Caco-2 (cell line): Measurements from ENCODE around the gene ITGB4. TPM values are rescaled to one million over a fixed set of nuclear protein-coding genes. Genes with fewer than 3 reads are reported as not detected.

Experiments
- BruUV-seq: library from RNA; stranded (reverse); fragments of 400-500 nt; replicated peaks from 2 replicates; lab custom pipeline; 2021; lab: Mats Ljungman, UMichigan
- CTCF ChIA-PET: fragments of 300-600 bp; sonication (Branson Sonifier 250); formaldehyde crosslinking; loops from one replicate; lab custom pipeline; 2022; ENCODE audit warnings: antibody characterized with exemption; lab: Charles Lee
- POLR2A ChIA-PET: fragments of 300-600 bp; sonication (Branson Sonifier 250); formaldehyde crosslinking; loops from one replicate; lab custom pipeline; 2022; ENCODE audit warnings: antibody characterized with exemption; lab: Charles Lee
- DNase-seq, 2 experiments: peaks; one replicate each; pipeline versions ENCODE4 v3.0.0 to v3.0.0-alpha.2; 2020 to 2022
- H3K27me3 ChIP-seq: replicated peaks from 2 replicates; pipeline ENCODE4 v1.6.0; 2011; ENCODE audit warnings: low read length; ENCODE audit not compliant: control insufficient read depth, insufficient read depth
- H3K36me3 ChIP-seq: 2 replicates; pipeline ENCODE4 v1.5.1; 2011; ENCODE audit warnings: low read length; ENCODE audit not compliant: control insufficient read depth, insufficient read depth
- H3K4me1 ChIP-seq: fragments of 250-450 bp; sonication (Bioruptor Pico); 2 replicates; pipeline ENCODE4 v1.5.1; 2020; ENCODE audit warnings: mild to moderate bottlenecking
- H3K4me3 ChIP-seq: 2 replicates; pipeline ENCODE4 v1.5.1; 2011; ENCODE audit warnings: low read depth, mild to moderate bottlenecking, control low read depth, low read length
- H3K9me3 ChIP-seq: fragments of 250-450 bp; sonication (Bioruptor Pico); 2 replicates; pipeline ENCODE4 v1.5.1; 2020; ENCODE audit warnings: mild to moderate bottlenecking, moderate library complexity
- H3K27ac Mint-ChIP-seq: one replicate; pipeline ENCODE4 v1.8.0; 2022; ENCODE audit warnings: mixed read lengths; ENCODE audit not compliant: unreplicated experiment
- H3K27me3 Mint-ChIP-seq: one replicate; pipeline ENCODE4 v1.8.0; 2022; ENCODE audit warnings: mixed read lengths; ENCODE audit not compliant: insufficient read depth, unreplicated experiment
- H3K36me3 Mint-ChIP-seq: one replicate; pipeline ENCODE4 v1.8.0; 2022; ENCODE audit warnings: mild to moderate bottlenecking, mixed read lengths; ENCODE audit not compliant: insufficient read depth, unreplicated experiment
- H3K4me1 Mint-ChIP-seq: one replicate; pipeline ENCODE4 v1.8.0; 2022; ENCODE audit warnings: low read depth, mixed read lengths; ENCODE audit not compliant: unreplicated experiment
- H3K4me3 Mint-ChIP-seq: one replicate; pipeline ENCODE4 v1.8.0; 2022; ENCODE audit warnings: mild to moderate bottlenecking, moderate library complexity, mixed read lengths; ENCODE audit not compliant: unreplicated experiment
- H3K9me3 Mint-ChIP-seq: one replicate; pipeline ENCODE4 v1.8.0; 2022; ENCODE audit warnings: mixed read lengths; ENCODE audit not compliant: unreplicated experiment
- intact Hi-C: fragments of 100-400 bp; cut with micrococcal nuclease; formaldehyde crosslinking; loops from one replicate; pipeline ENCODE4 v1.10.0; 2022; ENCODE audit not compliant: unreplicated experiment
- total RNA-seq: library from RNA; stranded (reverse); gene quantifications from 2 replicates; pipeline ENCODE4 v1.2.3, GENCODE V29; 2022
- TF ChIP-seq, protein P1 (sequence below), 2 experiments: fragments of 200-600 bp in 1 of 2; IDR thresholded peaks; 1 replicate in 1 of 2; 2 replicates in 1 of 2; pipeline versions ENCODE4 v1.5.1 to v1.8.0; 2011 to 2022; ENCODE audit warnings: antibody characterized with exemption in 1 of 2, control low read depth in 1 of 2, inconsistent platforms in 1 of 2, low read depth in 1 of 2, low read length in 1 of 2, mild to moderate bottlenecking in 1 of 2, moderate library complexity in 1 of 2; ENCODE audit not compliant: insufficient read depth in 1 of 2, severe bottlenecking in 1 of 2, unreplicated experiment in 1 of 2

The ITGB4 gene
- total RNA-seq, 1 experiment from 2014 or later = 50.8 TPM

DNA sequence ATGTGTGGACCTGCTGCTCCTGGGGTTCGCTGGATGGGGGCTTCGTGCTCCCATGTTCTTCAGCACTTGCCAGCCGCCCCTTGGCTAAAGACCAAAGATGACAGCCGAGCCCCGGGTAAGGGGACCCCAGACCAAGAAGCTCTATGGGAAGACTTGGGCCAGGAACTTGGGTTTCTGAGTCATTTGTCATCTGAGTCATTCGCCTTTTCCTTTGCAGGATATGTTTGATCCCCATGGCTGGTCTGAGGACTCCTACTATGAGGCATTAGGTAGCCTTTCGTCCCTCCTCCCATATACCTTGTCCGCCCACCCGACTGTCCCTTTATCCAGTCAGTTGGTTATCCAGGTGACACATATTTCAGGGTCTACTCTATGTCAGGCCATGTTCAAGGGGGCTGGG, 17.7 kb upstream of the ITGB4 start:
- Mint-ChIP-seq H3K27me3 (no peaks in the 10 kb centered on the region), H3K4me3 (no peak overlapping the region), H3K27ac (no peak overlapping the region), H3K4me1 (peaks cover 21% of the 10 kb centered on the region), H3K36me3 (peaks cover 79% of the 10 kb centered on the region), H3K9me3 (no peaks in the 10 kb centered on the region)
- Histone ChIP-seq H3K36me3 (peaks cover 7% of the 10 kb centered on the region), H3K27me3 (no peaks in the 10 kb centered on the region), H3K4me3 (no peak overlapping the region), H3K4me1 (peaks cover 21% of the 10 kb centered on the region), H3K9me3 (no peaks in the 10 kb centered on the region)
- ChIA-PET CTCF (interaction anchor here (0.6 kb wide), 1 partner anchor 14 kb away, joined by 3 read pairs; no protein-coding TSS in a partner anchor), POLR2A (interaction anchor here (1.0 kb wide), 1 partner anchor 76 kb away, joined by 3 read pairs; no protein-coding TSS in a partner anchor)
- TF ChIP-seq, protein P1, sequence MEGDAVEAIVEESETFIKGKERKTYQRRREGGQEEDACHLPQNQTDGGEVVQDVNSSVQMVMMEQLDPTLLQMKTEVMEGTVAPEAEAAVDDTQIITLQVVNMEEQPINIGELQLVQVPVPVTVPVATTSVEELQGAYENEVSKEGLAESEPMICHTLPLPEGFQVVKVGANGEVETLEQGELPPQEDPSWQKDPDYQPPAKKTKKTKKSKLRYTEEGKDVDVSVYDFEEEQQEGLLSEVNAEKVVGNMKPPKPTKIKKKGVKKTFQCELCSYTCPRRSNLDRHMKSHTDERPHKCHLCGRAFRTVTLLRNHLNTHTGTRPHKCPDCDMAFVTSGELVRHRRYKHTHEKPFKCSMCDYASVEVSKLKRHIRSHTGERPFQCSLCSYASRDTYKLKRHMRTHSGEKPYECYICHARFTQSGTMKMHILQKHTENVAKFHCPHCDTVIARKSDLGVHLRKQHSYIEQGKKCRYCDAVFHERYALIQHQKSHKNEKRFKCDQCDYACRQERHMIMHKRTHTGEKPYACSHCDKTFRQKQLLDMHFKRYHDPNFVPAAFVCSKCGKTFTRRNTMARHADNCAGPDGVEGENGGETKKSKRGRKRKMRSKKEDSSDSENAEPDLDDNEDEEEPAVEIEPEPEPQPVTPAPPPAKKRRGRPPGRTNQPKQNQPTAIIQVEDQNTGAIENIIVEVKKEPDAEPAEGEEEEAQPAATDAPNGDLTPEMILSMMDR (IDR thresholded peaks at IDR 0.05; ENCODE audit: insufficient read depth in 1 of 2, low read depth in 1 of 2, low read length in 1 of 2, severe bottlenecking in 1 of 2, unreplicated experiment in 1 of 2) = no peak
- intact Hi-C loops = no loop called here
- BruUV-seq = no TSS peak
- DNase-seq = no peak

DNA sequence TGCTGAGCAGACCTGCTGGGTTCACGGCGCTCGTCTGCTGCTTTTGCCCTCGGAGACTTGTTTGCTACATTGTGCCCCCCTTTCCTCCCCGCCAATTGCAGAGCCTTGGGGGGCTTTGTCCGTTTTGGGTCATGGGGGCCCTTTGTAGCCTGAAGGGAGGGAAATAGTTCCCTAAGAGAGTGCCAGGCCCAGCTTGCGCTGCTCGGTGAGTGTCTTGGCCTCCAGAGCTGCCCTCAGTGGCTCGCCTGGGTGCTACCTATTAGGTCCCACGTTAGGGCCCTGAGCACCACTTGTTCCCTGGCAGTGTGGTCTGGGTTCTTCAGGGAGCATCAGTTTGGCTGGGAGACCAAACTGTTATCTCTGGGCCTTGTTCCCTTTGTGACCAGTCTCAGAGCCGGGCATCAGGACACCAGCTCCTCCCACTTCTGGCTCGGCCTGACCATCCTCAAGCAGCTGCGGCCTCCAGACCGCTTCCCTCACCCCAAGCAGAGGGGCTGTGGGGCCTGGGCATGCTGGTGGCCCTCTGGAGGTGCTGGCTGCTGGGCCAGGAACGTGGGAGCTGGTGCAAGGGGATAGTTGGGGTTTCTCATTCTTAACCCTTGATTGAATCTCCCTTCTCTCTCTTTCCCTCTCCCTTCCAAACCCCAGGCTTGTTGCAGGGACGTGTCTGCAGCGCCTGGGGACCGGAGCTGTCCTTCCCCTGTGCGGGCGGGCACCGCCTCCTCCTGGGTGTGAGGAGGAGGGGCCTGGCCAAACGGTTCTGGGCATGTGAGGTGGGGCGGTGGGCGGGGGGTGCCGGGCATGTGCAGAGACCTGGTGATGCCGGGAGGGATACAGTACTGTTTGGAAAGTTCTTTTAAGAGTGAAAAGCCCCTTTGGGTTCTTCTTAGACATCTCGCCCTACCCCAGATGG, 16.0 kb upstream of the ITGB4 start:
- Histone ChIP-seq H3K9me3 (no peaks in the 10 kb centered on the region), H3K4me1 (peaks cover 9% of the 10 kb centered on the region), H3K4me3 (no peak overlapping the region), H3K27me3 (no peaks in the 10 kb centered on the region), H3K36me3 (peaks cover 6% of the 10 kb centered on the region)
- intact Hi-C loops = no loop called here
- Mint-ChIP-seq H3K9me3 (no peaks in the 10 kb centered on the region), H3K4me3 (no peak overlapping the region), H3K27me3 (no peaks in the 10 kb centered on the region), H3K4me1 (peaks cover 13% of the 10 kb centered on the region), H3K27ac (no peak overlapping the region), H3K36me3 (peaks cover 77% of the 10 kb centered on the region)
- BruUV-seq = no TSS peak
- ChIA-PET CTCF (interaction anchor here (0.5 kb wide), 1 partner anchor 48 kb away, joined by 4 read pairs; no protein-coding TSS in a partner anchor), POLR2A (no interaction called here)
- DNase-seq = no peak
- TF ChIP-seq, protein P1 (IDR thresholded peaks at IDR 0.05; ENCODE audit: insufficient read depth in 1 of 2, low read depth in 1 of 2, low read length in 1 of 2, severe bottlenecking in 1 of 2, unreplicated experiment in 1 of 2) = no peak

DNA sequence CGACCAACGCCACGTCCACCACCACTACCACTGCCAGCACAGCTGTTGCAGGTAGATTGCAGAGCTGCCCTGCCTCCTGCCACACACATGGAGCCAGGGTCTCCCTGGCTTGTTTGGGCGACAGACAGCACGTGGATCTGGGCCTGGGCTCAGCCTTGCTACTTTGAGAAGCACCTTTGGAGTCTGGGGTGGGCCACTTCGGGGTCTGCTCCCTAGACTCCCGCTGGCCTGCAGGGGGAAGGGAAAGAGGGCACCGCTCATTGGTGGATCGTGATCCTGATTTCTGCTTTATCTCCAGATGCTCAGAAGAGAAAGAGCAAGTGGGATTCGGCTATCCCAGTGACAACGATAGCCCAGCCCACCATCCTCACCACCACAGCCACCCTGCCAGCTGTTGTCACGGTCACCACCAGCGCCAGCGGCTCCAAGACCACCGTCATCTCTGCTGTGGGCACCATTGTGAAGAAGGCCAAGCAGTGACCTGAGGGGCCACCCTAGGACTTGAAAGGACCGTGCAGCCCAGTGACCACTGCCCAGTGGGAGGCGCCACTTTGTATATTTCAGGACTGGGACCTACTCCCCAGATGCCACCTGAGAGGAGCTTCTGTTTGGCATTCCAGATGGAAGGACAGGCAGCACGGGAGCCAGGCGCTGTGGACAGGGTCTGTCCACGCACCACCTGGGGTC, 15.1 kb upstream of the ITGB4 start:
- Mint-ChIP-seq H3K9me3 (no peaks in the 10 kb centered on the region), H3K4me3 (no peak overlapping the region), H3K27me3 (no peaks in the 10 kb centered on the region), H3K4me1 (peaks cover 3% of the 10 kb centered on the region), H3K36me3 (peaks cover 73% of the 10 kb centered on the region), H3K27ac (no peak overlapping the region)
- Histone ChIP-seq H3K27me3 (no peaks in the 10 kb centered on the region), H3K4me3 (no peak overlapping the region), H3K4me1 (peaks cover 1% of the 10 kb centered on the region), H3K9me3 (no peaks in the 10 kb centered on the region), H3K36me3 (peaks cover 5% of the 10 kb centered on the region)
- TF ChIP-seq, protein P1 (IDR thresholded peaks at IDR 0.05; ENCODE audit: insufficient read depth in 1 of 2, low read depth in 1 of 2, low read length in 1 of 2, severe bottlenecking in 1 of 2, unreplicated experiment in 1 of 2) = no peak
- no peak for DNase-seq
- ChIA-PET CTCF (no interaction called here), POLR2A (no interaction called here)
- intact Hi-C loops = no loop called here
- TSS peak; percentile 28 for BruUV-seq
